ENCODE measurements around the gene MYBPC2.

DNA sequence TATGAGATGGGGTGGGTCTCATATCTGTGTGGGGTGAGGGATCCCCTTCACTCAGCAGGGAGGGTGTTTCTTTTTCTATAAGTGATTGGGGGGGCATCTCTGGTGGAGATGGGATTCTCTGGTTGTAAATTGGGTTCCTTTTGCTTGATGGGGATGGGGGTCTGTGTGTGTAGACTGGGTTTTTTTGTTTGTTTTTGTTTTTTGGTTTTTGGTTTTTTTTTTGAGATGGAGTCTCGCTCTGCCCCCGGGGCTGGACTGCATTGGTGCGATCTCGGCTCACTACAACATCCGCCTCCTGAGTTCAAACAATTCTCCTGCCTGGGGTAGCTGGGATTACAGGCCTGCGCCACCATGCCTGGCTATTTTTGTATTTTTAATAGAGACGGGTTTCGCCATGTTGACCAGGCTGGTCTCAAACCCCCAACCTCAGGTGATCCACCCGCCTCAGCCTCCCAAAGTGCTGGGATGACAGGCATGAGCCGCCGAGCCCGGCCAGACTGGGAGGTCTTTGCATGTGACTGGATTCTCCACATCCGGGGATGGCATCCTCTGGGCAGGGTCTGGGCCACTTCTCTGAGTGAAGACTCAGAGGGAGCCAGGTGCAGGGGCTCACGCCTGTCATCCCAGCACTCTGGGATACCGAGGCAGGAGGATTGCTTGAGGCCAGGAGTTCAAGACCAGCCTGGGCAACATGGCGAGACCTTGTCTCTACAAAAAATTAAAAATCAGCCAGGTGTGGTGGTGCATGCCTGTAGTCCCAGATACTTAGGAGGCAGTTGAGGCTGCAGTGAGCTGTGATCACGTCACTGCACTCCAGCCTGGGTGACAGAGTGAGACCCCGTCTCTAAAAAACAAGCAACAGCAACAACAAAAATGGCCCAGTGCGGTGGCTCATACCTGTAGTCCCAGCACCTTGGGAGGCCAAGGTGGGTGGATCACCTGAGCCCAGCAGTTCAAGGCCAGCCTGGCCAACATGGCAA, 799 bp downstream of the MYBPC2 start:
- TF ChIP-seq YY1 (IDR thresholded peaks at IDR 0.05; ENCODE audit: insufficient read depth, insufficient read length) (no peak), SUZ12 (IDR thresholded peaks at IDR 0.05; ENCODE audit: extremely low read depth, insufficient read depth, insufficient read length) (no peak), ZNF274 (IDR thresholded peaks at IDR 0.05; ENCODE audit: low read depth, low read length) (no peak)

Measured in NT2/D1 (cell line).